Esophagus squamous epithelium (tissue), 5 donors: ENCODE results near the gene SPATA31C1. TPM values are rescaled to one million over a fixed set of nuclear protein-coding genes. Genes with fewer than 3 reads are reported as not detected.

ENCODE experiments used
- DNase-seq: peaks from one replicate; lab custom pipeline; 2025; lab: John Stamatoyannopoulos, UW
- H3K27ac ChIP-seq, 4 donors: fragments of 200-600 bp; sonication (generic); one replicate each; pipeline ENCODE4 v1.5.1; 2016 to 2019; ENCODE audit warnings: mild to moderate bottlenecking in 1 of 4
- H3K27me3 ChIP-seq, 4 donors: fragments of 200-600 bp; sonication (generic); 1 replicate in 3 of 4; 2 replicates in 1 of 4; pipeline versions ENCODE4 v1.5.1 to v1.6.0; 2017 to 2021; ENCODE audit warnings: antibody characterized with exemption in 1 of 4
- H3K36me3 ChIP-seq, 3 donors: fragments of 200-600 bp; sonication (generic); one replicate each; pipeline ENCODE4 v1.5.1; 2016 to 2019
- H3K4me1 ChIP-seq, 3 donors: fragments of 200-600 bp; sonication (generic); one replicate each; pipeline ENCODE4 v1.5.1; 2017 to 2019
- H3K4me3 ChIP-seq, 4 donors: fragments of 200-600 bp; sonication (generic); 1 replicate in 3 of 4; 2 replicates in 1 of 4; pipeline ENCODE4 v1.5.1; 2016 to 2019; ENCODE audit warnings: mild to moderate bottlenecking in 2 of 4, moderate library complexity in 1 of 4
- H3K9me3 ChIP-seq, 3 donors: fragments of 200-600 bp; sonication (generic); one replicate each; pipeline ENCODE4 v1.5.1; 2016 to 2019
- CTCF ChIP-seq, 6 experiments: fragments of 450-650 bp in 4 of 6; fragments of 200-600 bp in 2 of 6; sonication (generic) in 2 of 6; IDR thresholded peaks; one replicate each; pipeline ENCODE4 v1.5.1; 2016 to 2019; ENCODE audit warnings: antibody characterized with exemption in 6 of 6, mild to moderate bottlenecking in 4 of 6, moderate library complexity in 4 of 6
- POLR2A ChIP-seq, 4 donors: fragments of 450-650 bp; IDR thresholded peaks; one replicate each; pipeline ENCODE4 v1.6.1; 2017; ENCODE audit warnings: antibody characterized with exemption in 4 of 4, mild to moderate bottlenecking in 4 of 4, moderate library complexity in 3 of 4
- WGBS, 2 donors: methylation state at CpG; one replicate each; pipeline ENCODE4 v1.1.5; 2018; 5-methylcytosine and 5-hydroxymethylcytosine counted together
- intact Hi-C: fragments of 100-400 bp; cut with DNase I; formaldehyde crosslinking; loops from one replicate; pipeline ENCODE4 v1.15.0; 2022
- total RNA-seq, 4 donors: library from RNA; depleted of rRNA; stranded (reverse); fragments of >200 nt; gene quantifications; one replicate each; pipeline ENCODE4 v1.1.0, GENCODE V29; 2016
- donor health status: DM: yes; HTN: yes; CAD: no.

SPATA31C1 gene
- total RNA-seq, 4 donors from 2014 or later, result not detected

- intact Hi-C loops, result no loop called here
- H3K4me1 ChIP-seq, result no peaks in the 10 kb centered on the region
- H3K4me3 ChIP-seq, result no peak overlapping the region
- 9 to 71% methylated on average over 2 to 3 of the region's 11 CpGs for WGBS, 2 donors
- TF ChIP-seq POLR2A (IDR thresholded peaks at IDR 0.05) (no peak), CTCF (IDR thresholded peaks at IDR 0.05) (no peak)
- H3K36me3 ChIP-seq, result no peaks in the 10 kb centered on the region
- peaks cover 0 to 7% (median 0%) of the 10 kb centered on the region in 4 donors for H3K27me3 ChIP-seq
- no peaks in the 10 kb centered on the region for H3K9me3 ChIP-seq
- H3K27ac ChIP-seq, result no peak overlapping the region
- DNase-seq, result no peak
Measured at GRCh38 chr9:87886210-87886932, 31.4 kb upstream of the SPATA31C1 start.

GRCh38 chr9:87886933-87887505 lies 30.7 kb upstream of the SPATA31C1 start:
- peaks cover 0 to 7% (median 0%) of the 10 kb centered on the region in 4 donors for H3K27me3 ChIP-seq
- no peak for DNase-seq
- intact Hi-C loops, result no loop called here
- no peaks in the 10 kb centered on the region for H3K9me3 ChIP-seq
- 53 to 71% methylated on average over 3 to 6 of the region's 13 CpGs for WGBS, 2 donors
- no peaks in the 10 kb centered on the region for H3K4me1 ChIP-seq
- TF ChIP-seq CTCF (IDR thresholded peaks at IDR 0.05) (no peak), POLR2A (IDR thresholded peaks at IDR 0.05) (no peak)
- H3K27ac ChIP-seq, result no peak overlapping the region
- no peaks in the 10 kb centered on the region for H3K36me3 ChIP-seq
- no peak overlapping the region for H3K4me3 ChIP-seq

GRCh38 chr9:87887661-87888480 lies 29.9 kb upstream of the SPATA31C1 start:
- Histone ChIP-seq H3K9me3 (no peaks in the 10 kb centered on the region), H3K27me3 (peaks cover 0 to 7% (median 0%) of the 10 kb centered on the region in 4 donors), H3K36me3 (no peaks in the 10 kb centered on the region), H3K4me3 (no peak overlapping the region), H3K4me1 (no peaks in the 10 kb centered on the region), H3K27ac (no peak overlapping the region)
- no peak for DNase-seq
- 70 to 75% methylated on average over 4 to 6 of the region's 13 CpGs for WGBS, 2 donors
- intact Hi-C loops, result no loop called here
- TF ChIP-seq POLR2A (IDR thresholded peaks at IDR 0.05), result no peak
- TF ChIP-seq CTCF (IDR thresholded peaks at IDR 0.05), result no peak

GRCh38 chr9:87888501-87888900 lies 29.3 kb upstream of the SPATA31C1 start:
- Histone ChIP-seq H3K27me3 (peaks cover 0 to 7% (median 0%) of the 10 kb centered on the region in 4 donors), H3K36me3 (no peaks in the 10 kb centered on the region), H3K4me3 (no peak overlapping the region), H3K9me3 (no peaks in the 10 kb centered on the region), H3K4me1 (no peaks in the 10 kb centered on the region), H3K27ac (no peak overlapping the region)
- 76% methylated on average over 5 of the region's 6 CpGs; no CpG with 5 or more reads in 1 of the 2 donors for WGBS, 2 donors
- DNase-seq, result no peak
- intact Hi-C loops, result no loop called here
- TF ChIP-seq POLR2A (IDR thresholded peaks at IDR 0.05), result no peak
- TF ChIP-seq CTCF (IDR thresholded peaks at IDR 0.05), result no peak
